ENCODE measurements around the gene SLC25A45.

DNA sequence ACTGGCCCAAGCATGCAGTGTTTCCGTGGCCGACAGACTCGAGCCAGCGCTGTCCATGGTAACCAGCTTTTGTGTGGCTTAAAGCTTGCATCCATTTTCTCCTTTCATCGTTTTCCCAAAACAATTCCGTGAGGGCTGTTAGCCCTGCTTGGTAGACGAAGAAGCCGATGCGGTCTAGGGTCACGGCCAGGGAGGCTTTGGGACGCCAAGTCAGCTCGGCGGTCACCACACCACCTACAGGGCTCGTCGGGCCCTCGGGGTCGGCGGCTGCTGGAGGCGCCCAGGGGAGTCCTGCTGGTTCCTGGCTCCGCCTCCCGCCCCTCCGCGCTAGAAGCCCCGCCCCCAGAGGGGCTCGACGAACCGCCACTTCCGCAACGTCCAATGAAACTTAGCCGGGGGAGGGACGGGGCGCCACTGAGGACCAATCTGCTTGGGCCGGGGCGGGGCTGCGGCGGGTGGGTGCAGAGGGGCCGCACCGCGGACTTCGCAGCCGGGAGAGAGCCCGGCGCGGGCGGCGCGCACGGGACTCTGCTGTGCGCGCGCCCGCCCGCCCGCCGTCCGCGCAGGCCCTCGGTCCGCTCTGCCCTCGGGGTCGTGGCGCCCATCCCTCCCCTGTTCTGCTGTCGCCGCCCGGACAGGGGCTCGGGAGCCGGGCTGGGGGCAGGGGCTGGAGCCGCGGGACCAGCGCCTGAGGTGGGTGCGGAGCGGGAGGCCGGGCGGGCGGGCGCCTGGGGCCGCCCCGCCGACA is 28.0 kb downstream of the SLC25A45 start, which contains the start of gene TIGD3:
- TF ChIP-seq, protein P1, sequence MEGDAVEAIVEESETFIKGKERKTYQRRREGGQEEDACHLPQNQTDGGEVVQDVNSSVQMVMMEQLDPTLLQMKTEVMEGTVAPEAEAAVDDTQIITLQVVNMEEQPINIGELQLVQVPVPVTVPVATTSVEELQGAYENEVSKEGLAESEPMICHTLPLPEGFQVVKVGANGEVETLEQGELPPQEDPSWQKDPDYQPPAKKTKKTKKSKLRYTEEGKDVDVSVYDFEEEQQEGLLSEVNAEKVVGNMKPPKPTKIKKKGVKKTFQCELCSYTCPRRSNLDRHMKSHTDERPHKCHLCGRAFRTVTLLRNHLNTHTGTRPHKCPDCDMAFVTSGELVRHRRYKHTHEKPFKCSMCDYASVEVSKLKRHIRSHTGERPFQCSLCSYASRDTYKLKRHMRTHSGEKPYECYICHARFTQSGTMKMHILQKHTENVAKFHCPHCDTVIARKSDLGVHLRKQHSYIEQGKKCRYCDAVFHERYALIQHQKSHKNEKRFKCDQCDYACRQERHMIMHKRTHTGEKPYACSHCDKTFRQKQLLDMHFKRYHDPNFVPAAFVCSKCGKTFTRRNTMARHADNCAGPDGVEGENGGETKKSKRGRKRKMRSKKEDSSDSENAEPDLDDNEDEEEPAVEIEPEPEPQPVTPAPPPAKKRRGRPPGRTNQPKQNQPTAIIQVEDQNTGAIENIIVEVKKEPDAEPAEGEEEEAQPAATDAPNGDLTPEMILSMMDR (IDR thresholded peaks at IDR 0.05) = no peak
- TF ChIP-seq POLR2A (IDR thresholded peaks at IDR 0.05) (peak in 1 of 2 donors; percentile 68), POLR2AphosphoS5 (IDR thresholded peaks at IDR 0.05; ENCODE audit: insufficient read depth in 1 of 2, low read depth in 1 of 2) (peak; percentile 35 to 61)

All from vagina (tissue), 2 donors.